ENCODE data around the gene PTPN13. TPM values are rescaled to one million over a fixed set of nuclear protein-coding genes. Genes with fewer than 3 reads are reported as not detected.

The PTPN13 gene
- total RNA-seq, 4 donors from 2014 or later: 97.3 to 146 (median 125) TPM

DNA sequence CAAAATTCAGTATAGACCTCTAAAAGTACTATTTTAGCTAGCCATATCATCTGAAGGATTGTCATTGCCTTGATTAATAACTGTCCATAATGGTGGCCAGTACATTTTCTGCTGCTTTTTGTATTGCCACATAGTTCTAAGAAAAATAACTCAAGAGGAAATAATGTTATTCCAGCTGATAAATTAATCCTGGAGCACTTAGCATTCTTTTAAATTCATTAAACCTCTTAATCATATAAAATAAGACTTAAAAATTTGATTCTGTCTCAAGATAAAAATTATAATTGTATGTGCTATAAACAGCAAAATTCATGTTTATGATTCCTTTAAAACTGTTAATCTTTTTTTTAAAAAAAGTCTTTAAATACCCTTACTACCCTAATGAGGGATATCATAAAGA lies 12.7 kb downstream of the PTPN13 start:
- Histone ChIP-seq H3K4me3 (no peak overlapping the region), H3K4me1 (no peaks in the 10 kb centered on the region), H3K9me3 (no peaks in the 10 kb centered on the region), H3K36me3 (no peaks in the 10 kb centered on the region), H3K27ac (no peak overlapping the region), H3K27me3 (no peaks in the 10 kb centered on the region)
- TF ChIP-seq, protein P1, sequence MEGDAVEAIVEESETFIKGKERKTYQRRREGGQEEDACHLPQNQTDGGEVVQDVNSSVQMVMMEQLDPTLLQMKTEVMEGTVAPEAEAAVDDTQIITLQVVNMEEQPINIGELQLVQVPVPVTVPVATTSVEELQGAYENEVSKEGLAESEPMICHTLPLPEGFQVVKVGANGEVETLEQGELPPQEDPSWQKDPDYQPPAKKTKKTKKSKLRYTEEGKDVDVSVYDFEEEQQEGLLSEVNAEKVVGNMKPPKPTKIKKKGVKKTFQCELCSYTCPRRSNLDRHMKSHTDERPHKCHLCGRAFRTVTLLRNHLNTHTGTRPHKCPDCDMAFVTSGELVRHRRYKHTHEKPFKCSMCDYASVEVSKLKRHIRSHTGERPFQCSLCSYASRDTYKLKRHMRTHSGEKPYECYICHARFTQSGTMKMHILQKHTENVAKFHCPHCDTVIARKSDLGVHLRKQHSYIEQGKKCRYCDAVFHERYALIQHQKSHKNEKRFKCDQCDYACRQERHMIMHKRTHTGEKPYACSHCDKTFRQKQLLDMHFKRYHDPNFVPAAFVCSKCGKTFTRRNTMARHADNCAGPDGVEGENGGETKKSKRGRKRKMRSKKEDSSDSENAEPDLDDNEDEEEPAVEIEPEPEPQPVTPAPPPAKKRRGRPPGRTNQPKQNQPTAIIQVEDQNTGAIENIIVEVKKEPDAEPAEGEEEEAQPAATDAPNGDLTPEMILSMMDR (IDR thresholded peaks at IDR 0.05): no peak
- no peak for TF ChIP-seq EP300 (IDR thresholded peaks at IDR 0.05)
- no peak for TF ChIP-seq POLR2A (IDR thresholded peaks at IDR 0.05)
- no peak for TF ChIP-seq POLR2AphosphoS5 (IDR thresholded peaks at IDR 0.05)
- DNase-seq (ENCODE audit: low spot score in 2 of 2): no peak

DNA sequence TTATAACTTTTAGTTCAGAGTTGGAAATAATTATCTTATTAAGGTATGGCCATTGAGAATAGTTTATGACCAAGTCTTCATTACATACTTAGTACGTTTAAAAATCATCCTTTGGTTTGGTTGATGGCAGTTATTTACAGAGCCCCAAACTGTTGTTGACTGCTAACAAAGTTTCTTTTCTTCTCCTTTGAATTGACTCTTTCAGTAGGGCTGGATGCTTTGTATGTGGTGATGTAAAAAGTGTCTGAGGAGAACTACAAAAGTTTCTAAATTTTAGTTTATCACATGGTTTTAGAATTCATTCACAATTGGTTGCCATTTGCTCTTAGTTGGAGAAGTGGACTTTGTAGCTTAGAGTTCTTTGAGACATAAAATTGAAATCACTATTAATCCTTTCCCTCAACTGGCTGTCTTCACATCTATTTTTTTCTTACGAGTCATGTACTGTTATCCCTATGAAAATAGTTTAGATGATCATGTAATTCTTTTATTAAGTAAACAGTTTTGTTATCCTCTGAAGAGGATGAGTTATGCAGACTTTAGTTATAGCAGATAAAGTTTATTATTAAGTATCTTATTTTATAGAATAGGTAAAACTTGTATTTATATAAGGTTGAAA lies 14.8 kb downstream of the PTPN13 start:
- Histone ChIP-seq H3K27me3 (no peaks in the 10 kb centered on the region), H3K4me3 (no peak overlapping the region), H3K9me3 (no peaks in the 10 kb centered on the region), H3K4me1 (no peaks in the 10 kb centered on the region), H3K36me3 (no peaks in the 10 kb centered on the region), H3K27ac (no peak overlapping the region)
- DNase-seq (ENCODE audit: low spot score in 2 of 2): no peak
- WGBS: 77% methylated on average over 2 of the region's 2 CpGs
- TF ChIP-seq POLR2AphosphoS5 (IDR thresholded peaks at IDR 0.05) (no peak), POLR2A (IDR thresholded peaks at IDR 0.05) (no peak), EP300 (IDR thresholded peaks at IDR 0.05) (no peak)
- TF ChIP-seq, protein P1 (IDR thresholded peaks at IDR 0.05): no peak

DNA sequence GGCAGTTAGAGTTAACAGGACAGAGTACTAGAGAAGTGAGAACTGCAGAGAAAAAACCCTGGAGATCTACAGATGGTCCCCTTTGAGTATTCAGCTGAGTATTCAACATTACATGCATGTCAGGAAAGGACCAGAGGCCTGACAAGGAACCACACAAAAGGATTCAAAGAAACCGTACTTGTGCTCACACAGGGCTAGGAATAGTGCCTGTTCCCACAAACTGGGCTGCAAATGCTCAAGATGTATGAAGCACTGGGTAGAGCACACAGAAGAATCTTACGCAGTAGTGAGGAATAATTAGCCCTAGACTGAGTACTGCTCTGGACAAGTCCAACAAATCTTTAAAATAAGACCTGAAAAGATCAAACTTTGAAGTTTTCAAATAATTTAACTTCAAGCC lies 17.6 kb downstream of the PTPN13 start:
- H3K27me3 ChIP-seq: no peaks in the 10 kb centered on the region
- no peaks in the 10 kb centered on the region for H3K9me3 ChIP-seq
- 88% methylated on average over 2 of the region's 2 CpGs for WGBS
- no peak overlapping the region for H3K27ac ChIP-seq
- H3K36me3 ChIP-seq: no peaks in the 10 kb centered on the region
- no peak overlapping the region for H3K4me3 ChIP-seq
- H3K4me1 ChIP-seq: no peaks in the 10 kb centered on the region
- DNase-seq (ENCODE audit: low spot score in 2 of 2): no peak
- TF ChIP-seq EP300 (IDR thresholded peaks at IDR 0.05): no peak
- TF ChIP-seq, protein P1 (IDR thresholded peaks at IDR 0.05): no peak

DNA sequence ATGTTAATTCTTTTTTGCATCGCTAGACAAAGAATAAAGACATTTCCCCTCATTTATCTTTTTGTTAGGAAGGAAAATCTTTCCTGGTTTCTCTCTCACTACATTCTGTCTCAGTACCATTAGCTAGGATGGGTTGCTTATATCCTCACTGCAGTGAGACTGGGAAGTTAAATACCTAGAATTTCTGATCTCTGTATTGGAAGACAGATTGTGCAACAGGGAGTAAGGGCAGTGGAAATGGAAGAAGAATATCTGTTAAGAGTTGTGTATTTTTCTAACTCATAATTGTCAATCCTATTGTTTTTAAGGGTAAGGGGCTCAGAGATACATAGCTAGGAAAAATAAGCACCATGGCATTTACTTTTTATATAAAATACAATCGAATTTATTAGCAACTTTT lies 19.6 kb downstream of the PTPN13 start:
- H3K36me3 ChIP-seq: no peaks in the 10 kb centered on the region
- no peak overlapping the region for H3K4me3 ChIP-seq
- DNase-seq (ENCODE audit: low spot score in 2 of 2): no peak
- no peak overlapping the region for H3K27ac ChIP-seq
- TF ChIP-seq, protein P1 (IDR thresholded peaks at IDR 0.05): no peak
- no peak for TF ChIP-seq POLR2A (IDR thresholded peaks at IDR 0.05)
- TF ChIP-seq POLR2AphosphoS5 (IDR thresholded peaks at IDR 0.05): no peak
- no peak for TF ChIP-seq EP300 (IDR thresholded peaks at IDR 0.05)
- WGBS: 91% methylated on average over 2 of the region's 2 CpGs
- no peaks in the 10 kb centered on the region for H3K27me3 ChIP-seq
- no peaks in the 10 kb centered on the region for H3K4me1 ChIP-seq
- no peaks in the 10 kb centered on the region for H3K9me3 ChIP-seq

GRCh38 chr4:86614865-86615264 lies 20.8 kb downstream of the PTPN13 start:
- no peak for DNase-seq (ENCODE audit: low spot score in 2 of 2)
- WGBS: 85% methylated on average over 3 of the region's 3 CpGs
- no peaks in the 10 kb centered on the region for H3K36me3 ChIP-seq
- peaks cover 2% of the 10 kb centered on the region for H3K4me1 ChIP-seq
- TF ChIP-seq POLR2AphosphoS5 (IDR thresholded peaks at IDR 0.05): no peak
- TF ChIP-seq POLR2A (IDR thresholded peaks at IDR 0.05): no peak
- TF ChIP-seq, protein P1 (IDR thresholded peaks at IDR 0.05): no peak
- no peak for TF ChIP-seq EP300 (IDR thresholded peaks at IDR 0.05)
- H3K27me3 ChIP-seq: no peaks in the 10 kb centered on the region
- no peaks in the 10 kb centered on the region for H3K9me3 ChIP-seq
- no peak overlapping the region for H3K4me3 ChIP-seq
- H3K27ac ChIP-seq: no peak overlapping the region
